Activated CD8-positive, alpha-beta T cell treated with anti-CD3 and anti-CD28 coated beads, Interleukin-2, amount 10 ng/mL, durations not matched to agents 7 days and 5 days (primary cell): ENCODE measurements around the gene MYLK. TPM values are rescaled to one million over a fixed set of nuclear protein-coding genes. Genes with fewer than 3 reads are reported as not detected.

Experiments used
- ATAC-seq: fragments of 150-1000 bp; cut with Tn5 transposase; one replicate; pipeline ENCODE4 v1.10.0; 2021; ENCODE audit warnings: moderate library complexity
- CTCF ChIA-PET: fragments of 350-600 bp; sonication (Branson Sonifier 250); formaldehyde crosslinking; loops from one replicate; lab custom pipeline; 2021; ENCODE audit warnings: antibody characterized with exemption; lab: Charles Lee
- POLR2A ChIA-PET: fragments of 350-600 bp; sonication (Branson Sonifier 250); formaldehyde crosslinking; loops from one replicate; lab custom pipeline; 2021; ENCODE audit warnings: antibody characterized with exemption; lab: Charles Lee
- DNase-seq: peaks from one replicate; pipeline ENCODE4 v3.0.0-alpha.2; 2020
- H3K27ac Mint-ChIP-seq: one replicate; pipeline ENCODE4 v1.8.0; 2021; ENCODE audit warnings: mild to moderate bottlenecking, mixed read lengths
- H3K27me3 Mint-ChIP-seq: one replicate; pipeline ENCODE4 v1.8.0; 2021; ENCODE audit warnings: low read depth, mixed read lengths
- H3K36me3 Mint-ChIP-seq: one replicate; pipeline ENCODE4 v1.8.0; 2021; ENCODE audit warnings: low read depth, mixed read lengths
- H3K4me1 Mint-ChIP-seq: one replicate; pipeline ENCODE4 v1.8.0; 2021; ENCODE audit warnings: low read depth, mixed read lengths
- H3K4me3 Mint-ChIP-seq: one replicate; pipeline ENCODE4 v1.8.0; 2021; ENCODE audit warnings: mild to moderate bottlenecking, mixed read lengths
- H3K9me3 Mint-ChIP-seq: one replicate; pipeline ENCODE4 v1.8.0; 2022; ENCODE audit warnings: mixed read lengths; ENCODE audit not compliant: insufficient read depth
- total RNA-seq, 2 experiments: library from RNA; stranded (reverse); gene quantifications; one replicate each; pipeline ENCODE4 v1.2.3, GENCODE V29; 2021

Gene MYLK
- total RNA-seq, 2 experiments from 2014 or later: not detected

- no peak overlapping the region for H3K27ac Mint-ChIP-seq
- H3K36me3 Mint-ChIP-seq: no peaks in the 10 kb centered on the region
- peaks cover 2% of the 10 kb centered on the region for H3K27me3 Mint-ChIP-seq
- no peaks in the 10 kb centered on the region for H3K9me3 Mint-ChIP-seq
- H3K4me1 Mint-ChIP-seq: no peaks in the 10 kb centered on the region
- ATAC-seq: no peak
- ChIA-PET POLR2A (no interaction called here), CTCF (no interaction called here)
- no peak overlapping the region for H3K4me3 Mint-ChIP-seq
- DNase-seq: no peak
Observed at GRCh38 chr3:123778525-123778924, 105.6 kb downstream of the MYLK start.

DNA sequence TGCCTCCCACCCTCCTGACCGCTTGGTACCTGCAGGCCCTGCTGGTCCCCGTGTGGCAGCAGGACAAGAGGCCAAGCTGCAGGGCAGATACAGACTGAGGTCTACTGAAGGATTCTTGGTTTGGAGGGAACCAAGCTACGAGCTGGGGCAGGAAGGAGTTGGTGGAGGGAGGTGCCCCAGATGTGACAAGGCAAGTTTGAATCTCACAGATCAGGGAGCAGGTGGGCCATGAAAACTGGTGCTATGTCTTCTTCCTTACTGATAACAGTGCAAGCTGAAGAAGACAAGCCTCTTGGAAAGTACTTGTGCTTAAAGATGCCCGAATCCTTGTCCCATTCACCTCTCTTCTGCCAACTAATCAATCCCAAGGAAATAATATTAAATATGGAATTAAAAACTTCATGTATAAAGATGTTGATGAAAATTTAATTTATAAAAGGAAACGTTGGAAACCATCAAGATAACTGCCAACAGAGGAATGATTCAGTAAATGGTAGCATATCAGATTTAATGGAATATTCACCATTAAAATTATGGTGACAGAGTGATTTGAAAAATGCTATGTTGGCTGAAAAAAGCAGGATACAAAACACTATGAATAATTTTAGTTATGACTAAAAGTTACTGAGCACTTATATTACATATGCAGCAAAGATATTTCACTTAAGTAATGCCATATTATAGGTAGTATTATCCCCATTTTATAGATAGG lies 107.9 kb downstream of the MYLK start:
- DNase-seq (no peak), ATAC-seq (no peak)
- Mint-ChIP-seq H3K27me3 (peaks cover 1% of the 10 kb centered on the region), H3K9me3 (no peaks in the 10 kb centered on the region), H3K4me3 (no peak overlapping the region), H3K36me3 (no peaks in the 10 kb centered on the region), H3K27ac (no peak overlapping the region), H3K4me1 (no peaks in the 10 kb centered on the region)
- CTCF ChIA-PET: no interaction called here
- POLR2A ChIA-PET: no interaction called here

- Mint-ChIP-seq H3K27ac (no peak overlapping the region), H3K27me3 (peaks cover 5% of the 10 kb centered on the region), H3K9me3 (no peaks in the 10 kb centered on the region), H3K36me3 (no peaks in the 10 kb centered on the region), H3K4me1 (no peaks in the 10 kb centered on the region), H3K4me3 (no peak overlapping the region)
- no peak for ATAC-seq
- ChIA-PET POLR2A (no interaction called here), CTCF (no interaction called here)
- no peak for DNase-seq
Observed at GRCh38 chr3:123774474-123774873, 109.7 kb downstream of the MYLK start.

DNA sequence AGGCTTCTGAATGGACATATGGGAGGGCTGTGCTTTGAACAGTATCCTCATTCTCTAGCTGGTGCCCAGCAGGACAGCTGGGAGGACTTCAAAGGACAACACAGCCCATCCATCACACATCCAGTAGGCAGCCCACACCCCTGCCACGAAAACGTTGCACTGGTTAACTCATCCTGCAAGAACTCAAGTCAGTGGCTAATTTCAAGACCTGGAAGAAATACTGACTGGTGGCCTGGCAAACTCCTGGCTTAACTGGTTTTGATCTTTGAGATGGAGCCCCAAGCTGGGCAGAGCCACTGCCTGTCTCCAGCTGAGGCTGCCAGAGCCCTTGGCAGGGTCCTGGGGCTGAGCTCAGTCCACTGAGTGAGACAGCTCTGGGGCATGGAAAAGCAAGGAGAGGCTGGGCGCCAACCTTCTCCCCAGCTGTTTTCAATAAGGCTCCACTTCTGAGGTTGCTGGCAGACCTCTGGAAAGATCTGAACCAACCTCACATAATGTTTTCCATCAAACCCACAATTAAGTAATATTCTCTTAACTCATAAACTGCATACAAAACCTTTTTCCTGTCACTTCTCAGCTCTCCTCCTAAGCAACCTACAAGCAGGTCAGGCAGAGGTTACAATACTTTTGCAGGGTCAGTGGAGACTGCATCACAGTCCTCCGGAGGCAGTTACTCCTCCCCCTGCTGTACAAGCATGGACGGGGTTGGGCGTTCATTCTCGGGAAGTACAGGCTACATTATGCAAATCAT lies 110.3 kb downstream of the MYLK start:
- Mint-ChIP-seq H3K27ac (no peak overlapping the region), H3K9me3 (no peaks in the 10 kb centered on the region), H3K4me1 (no peaks in the 10 kb centered on the region), H3K27me3 (peaks cover 6% of the 10 kb centered on the region), H3K36me3 (no peaks in the 10 kb centered on the region), H3K4me3 (no peak overlapping the region)
- POLR2A ChIA-PET: no interaction called here
- ATAC-seq (no peak), DNase-seq (no peak)
- CTCF ChIA-PET: interaction anchor here (0.7 kb wide), 1 partner anchor 181 kb away, joined by 3 read pairs; no protein-coding TSS in a partner anchor

GRCh38 chr3:123769356-123769743 lies 114.8 kb downstream of the MYLK start:
- DNase-seq (no peak), ATAC-seq (no peak)
- Mint-ChIP-seq H3K4me1 (no peaks in the 10 kb centered on the region), H3K9me3 (no peaks in the 10 kb centered on the region), H3K27ac (no peak overlapping the region), H3K4me3 (no peak overlapping the region), H3K36me3 (no peaks in the 10 kb centered on the region), H3K27me3 (peaks cover 9% of the 10 kb centered on the region)
- ChIA-PET CTCF (no interaction called here), POLR2A (no interaction called here)

GRCh38 chr3:123768480-123769355 lies 115.4 kb downstream of the MYLK start:
- POLR2A ChIA-PET: no interaction called here
- Mint-ChIP-seq H3K9me3 (no peaks in the 10 kb centered on the region), H3K36me3 (no peaks in the 10 kb centered on the region), H3K27ac (no peak overlapping the region), H3K4me3 (no peak overlapping the region), H3K27me3 (peaks cover 11% of the 10 kb centered on the region), H3K4me1 (no peaks in the 10 kb centered on the region)
- ATAC-seq: no peak
- CTCF ChIA-PET: no interaction called here
- no peak for DNase-seq

- ATAC-seq (no peak), DNase-seq (no peak)
- ChIA-PET CTCF (no interaction called here), POLR2A (no interaction called here)
- Mint-ChIP-seq H3K27ac (no peak overlapping the region), H3K9me3 (no peaks in the 10 kb centered on the region), H3K4me1 (no peaks in the 10 kb centered on the region), H3K4me3 (no peak overlapping the region), H3K27me3 (peaks cover 11% of the 10 kb centered on the region), H3K36me3 (no peaks in the 10 kb centered on the region)
Observed at GRCh38 chr3:123767564-123768292, 116.4 kb downstream of the MYLK start.

- Mint-ChIP-seq H3K27me3 (peaks cover 11% of the 10 kb centered on the region), H3K9me3 (no peaks in the 10 kb centered on the region), H3K4me3 (no peak overlapping the region), H3K27ac (no peak overlapping the region), H3K36me3 (no peaks in the 10 kb centered on the region), H3K4me1 (no peaks in the 10 kb centered on the region)
- DNase-seq (no peak), ATAC-seq (no peak)
- ChIA-PET CTCF (no interaction called here), POLR2A (no interaction called here)
Observed at GRCh38 chr3:123767009-123767372, 117.1 kb downstream of the MYLK start.

- POLR2A ChIA-PET: no interaction called here
- CTCF ChIA-PET: no interaction called here
- Mint-ChIP-seq H3K9me3 (no peaks in the 10 kb centered on the region), H3K27me3 (peaks cover 9% of the 10 kb centered on the region), H3K27ac (no peak overlapping the region), H3K4me3 (no peak overlapping the region), H3K4me1 (no peaks in the 10 kb centered on the region), H3K36me3 (no peaks in the 10 kb centered on the region)
- no peak for ATAC-seq
- no peak for DNase-seq
Observed at GRCh38 chr3:123766193-123767008, 117.7 kb downstream of the MYLK start.

DNA sequence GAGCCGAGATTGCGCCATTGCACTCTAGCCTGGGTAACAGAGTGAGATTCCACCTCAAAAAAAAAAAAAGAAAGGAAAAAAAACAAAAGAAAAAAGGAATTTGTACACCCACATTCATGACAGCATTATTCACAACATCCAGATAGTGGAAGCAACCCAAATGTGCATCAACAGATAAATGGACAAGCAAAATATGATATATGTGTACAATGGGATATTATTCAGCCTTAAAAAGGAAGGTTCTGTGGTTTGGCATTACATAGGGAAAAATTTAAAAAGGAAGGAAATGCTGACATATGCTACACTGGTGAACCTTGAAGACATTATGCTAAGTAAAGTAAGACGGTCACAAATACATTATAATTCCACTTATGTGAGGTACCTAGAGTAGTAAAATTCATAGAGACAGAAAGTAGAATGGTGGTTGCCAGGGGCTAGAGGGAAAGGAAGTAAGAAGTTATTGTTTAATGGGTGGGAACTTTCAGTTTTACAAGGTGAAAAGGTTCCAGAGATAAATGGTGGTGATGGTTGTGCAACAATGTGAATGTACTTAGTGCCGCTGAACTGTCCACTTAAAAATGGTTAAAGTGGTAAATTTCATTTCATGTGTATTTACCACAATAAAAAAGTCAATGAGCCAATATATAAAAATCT lies 118.5 kb downstream of the MYLK start:
- Mint-ChIP-seq H3K27ac (no peak overlapping the region), H3K4me3 (no peak overlapping the region), H3K27me3 (peaks cover 11% of the 10 kb centered on the region)

More for the DNA sequence above, 118.5 kb downstream of the MYLK start:
- POLR2A ChIA-PET: no interaction called here
- Mint-ChIP-seq H3K4me1 (no peaks in the 10 kb centered on the region), H3K36me3 (no peaks in the 10 kb centered on the region), H3K9me3 (no peaks in the 10 kb centered on the region)
- no peak for DNase-seq
- CTCF ChIA-PET: no interaction called here
- no peak for ATAC-seq
